Heart left ventricle (tissue), 13 donors: Measurements from ENCODE around the gene AKAP6.

Experiments
- CTCF ChIP-seq, 12 donors: fragments of 200-600 bp; sonication (generic) in 4 of 12; IDR thresholded peaks; one replicate each; pipeline versions ENCODE4 v1.5.0 to v1.8.0; 2018 to 2022; ENCODE audit warnings: antibody characterized with exemption in 12 of 12, mild to moderate bottlenecking in 5 of 12
- POLR2A ChIP-seq, 2 donors: fragments of 450-650 bp; IDR thresholded peaks; one replicate each; pipeline ENCODE4 v1.6.1; 2017; ENCODE audit warnings: antibody characterized with exemption in 2 of 2, mild to moderate bottlenecking in 2 of 2, moderate library complexity in 2 of 2
- donor health status: ischemic (EF 13 %, LVEDD 7.1; RV severe dilation, severe dysfunction).
- donor health status: DM: no; HTN: yes; CAD: no.
- donor health status: DM: no; HTN: no; CAD: no.
- donor health status: ischemic (EF 25% LVEDD 6.9; RV normal size, moderate dysfunction).
- donor health status: ischemic (EF 25% LVEDD 5.7; RV mildly dilated, moderate dysfunction).
- donor health status: ischemic (EF 35%, LVEDD 5.7; RV mildly dilated, moderate dysfunction).
- donor health status: nonischemic (EF 11% LVEDD 7.7; RV severe dilation, severe dysfunction).
- donor health status: DM: yes; HTN: yes; CAD: no.
- donor health status: PGD.
- donor health status: ischemic (EF 29% LVEDD 5.4; RV normal size, mild dysfunction).
- donor health status: nonischemic (EF 23%, LVEDD 6.1; RV moderate dilation, normal function).

DNA sequence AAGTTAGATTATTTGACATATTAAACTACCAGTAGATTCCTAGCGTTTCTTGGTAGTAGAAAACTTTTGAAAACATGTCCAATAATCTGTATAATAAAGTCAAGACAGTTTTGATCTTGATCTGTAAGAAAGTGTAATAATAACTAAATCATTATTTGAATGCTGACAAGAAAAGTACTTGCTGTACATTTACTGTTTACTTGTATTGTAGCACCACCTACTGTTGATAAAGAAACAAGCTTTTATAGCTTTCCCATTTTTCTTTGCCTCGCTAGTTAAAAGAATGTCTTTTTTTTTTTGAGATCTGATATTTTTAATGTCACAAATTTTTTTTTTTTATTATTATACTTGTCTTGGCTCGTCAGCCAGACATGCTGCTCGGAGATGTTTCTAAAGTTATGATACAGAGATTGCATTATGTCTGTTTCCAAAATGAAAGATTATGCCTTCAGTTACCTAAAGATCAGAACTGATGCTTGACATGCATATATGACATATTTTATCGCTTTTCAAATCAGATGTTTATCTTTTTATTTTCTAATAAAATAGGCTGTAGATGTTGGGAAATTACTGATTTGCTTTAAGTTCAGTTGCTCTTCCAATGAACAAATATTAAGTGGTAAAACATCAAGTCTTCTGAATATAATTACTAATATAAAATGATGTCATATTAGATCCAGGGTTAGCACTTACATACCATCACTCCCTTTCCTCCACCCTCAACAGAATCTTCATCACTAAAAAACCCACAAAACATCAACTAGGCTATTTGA lies 140.5 kb downstream of the AKAP6 start:
- peak; percentile 24 to 71 (median 62) for TF ChIP-seq CTCF (IDR thresholded peaks at IDR 0.05)
- TF ChIP-seq POLR2A (IDR thresholded peaks at IDR 0.05) = no peak
